Measurements from ENCODE around the gene PPM1L. TPM values are rescaled to one million over a fixed set of nuclear protein-coding genes. Genes with fewer than 3 reads are reported as not detected.
"Not testable (repeated sequence)": the region's sequence is repeated elsewhere in the genome, so short reads cannot be mapped to it uniquely, and the experiment has no call there.

PPM1L gene
- polyA plus RNA-seq, 3 donors = 6.9 to 7.8 (median 7.7) TPM

GRCh38 chr3:161008086-161008485, 252.1 kb downstream of the PPM1L start:
- no peak for DNase-seq (ENCODE audit: extremely low read depth in 1 of 11, low read depth in 9 of 11, low spot score in 4 of 11)

- DNase-seq (ENCODE audit: extremely low read depth in 1 of 11, low read depth in 9 of 11, low spot score in 4 of 11) = not testable (repeated sequence)
Observed at GRCh38 chr3:161010151-161010550, 254.1 kb downstream of the PPM1L start.

- DNase-seq (ENCODE audit: extremely low read depth in 1 of 11, low read depth in 9 of 11, low spot score in 4 of 11) = no peak
Observed at GRCh38 chr3:161014843-161015749, 259.1 kb downstream of the PPM1L start.

GRCh38 chr3:161016417-161017313, 260.6 kb downstream of the PPM1L start:
- no peak for DNase-seq (ENCODE audit: extremely low read depth in 1 of 11, low read depth in 9 of 11, low spot score in 4 of 11)

GRCh38 chr3:161017971-161018370, 261.9 kb downstream of the PPM1L start:
- no peak for DNase-seq (ENCODE audit: extremely low read depth in 1 of 11, low read depth in 9 of 11, low spot score in 4 of 11)

- DNase-seq (ENCODE audit: extremely low read depth in 1 of 11, low read depth in 9 of 11, low spot score in 4 of 11) = no peak
Observed at GRCh38 chr3:161020256-161020655, 264.2 kb downstream of the PPM1L start.

GRCh38 chr3:161025911-161026310, 269.9 kb downstream of the PPM1L start:
- DNase-seq (ENCODE audit: extremely low read depth in 1 of 11, low read depth in 9 of 11, low spot score in 4 of 11) = no peak

GRCh38 chr3:161026612-161027510, 270.8 kb downstream of the PPM1L start:
- DNase-seq (ENCODE audit: extremely low read depth in 1 of 11, low read depth in 9 of 11, low spot score in 4 of 11) = no peak

- no peak for DNase-seq (ENCODE audit: extremely low read depth in 1 of 11, low read depth in 9 of 11, low spot score in 4 of 11)
Observed at GRCh38 chr3:161028555-161029153, 272.6 kb downstream of the PPM1L start.

- DNase-seq (ENCODE audit: extremely low read depth in 1 of 11, low read depth in 9 of 11, low spot score in 4 of 11) = no peak
Observed at GRCh38 chr3:161031134-161031533, 275.1 kb downstream of the PPM1L start.

- not testable (repeated sequence) for DNase-seq (ENCODE audit: extremely low read depth in 1 of 11, low read depth in 9 of 11, low spot score in 4 of 11)
Observed at GRCh38 chr3:161034913-161035550, 279.0 kb downstream of the PPM1L start.

- no peak for DNase-seq (ENCODE audit: extremely low read depth in 1 of 11, low read depth in 9 of 11, low spot score in 4 of 11)
Observed at GRCh38 chr3:161035711-161036110, 279.7 kb downstream of the PPM1L start.

GRCh38 chr3:161038725-161039124, 282.7 kb downstream of the PPM1L start:
- DNase-seq (ENCODE audit: extremely low read depth in 1 of 11, low read depth in 9 of 11, low spot score in 4 of 11) = no peak

GRCh38 chr3:161042023-161042501, 286.0 kb downstream of the PPM1L start:
- peak in 5 of 11 donors; percentile 16 to 59 (median 47) for DNase-seq (ENCODE audit: extremely low read depth in 1 of 11, low read depth in 9 of 11, low spot score in 4 of 11)

- no peak for DNase-seq (ENCODE audit: extremely low read depth in 1 of 11, low read depth in 9 of 11, low spot score in 4 of 11)
Observed at GRCh38 chr3:161043336-161044035, 287.5 kb downstream of the PPM1L start.

GRCh38 chr3:161049683-161050248, 293.7 kb downstream of the PPM1L start:
- DNase-seq (ENCODE audit: extremely low read depth in 1 of 11, low read depth in 9 of 11, low spot score in 4 of 11) = no peak

GRCh38 chr3:161050935-161051334, 294.9 kb downstream of the PPM1L start:
- DNase-seq (ENCODE audit: extremely low read depth in 1 of 11, low read depth in 9 of 11, low spot score in 4 of 11) = no peak
